Tongue (tissue), 2 donors: ENCODE results near the gene KLHL25. TPM values are rescaled to one million over a fixed set of nuclear protein-coding genes. Genes with fewer than 3 reads are reported as not detected.
"Not testable (repeated sequence)": the region's sequence is repeated elsewhere in the genome, so short reads cannot be mapped to it uniquely, and the experiment has no call there.

Experiments used
- DNase-seq: peaks from one replicate; pipeline ENCODE4 v3.0.0-alpha.2; 2015
- total RNA-seq: library from RNA; depleted of rRNA; stranded (reverse); fragments of >200 nt; gene quantifications from one replicate; pipeline ENCODE4 v1.2.3, GENCODE V29; 2014

KLHL25 gene
- total RNA-seq, 1 donor from 2014 or later: 7.4 TPM

DNA sequence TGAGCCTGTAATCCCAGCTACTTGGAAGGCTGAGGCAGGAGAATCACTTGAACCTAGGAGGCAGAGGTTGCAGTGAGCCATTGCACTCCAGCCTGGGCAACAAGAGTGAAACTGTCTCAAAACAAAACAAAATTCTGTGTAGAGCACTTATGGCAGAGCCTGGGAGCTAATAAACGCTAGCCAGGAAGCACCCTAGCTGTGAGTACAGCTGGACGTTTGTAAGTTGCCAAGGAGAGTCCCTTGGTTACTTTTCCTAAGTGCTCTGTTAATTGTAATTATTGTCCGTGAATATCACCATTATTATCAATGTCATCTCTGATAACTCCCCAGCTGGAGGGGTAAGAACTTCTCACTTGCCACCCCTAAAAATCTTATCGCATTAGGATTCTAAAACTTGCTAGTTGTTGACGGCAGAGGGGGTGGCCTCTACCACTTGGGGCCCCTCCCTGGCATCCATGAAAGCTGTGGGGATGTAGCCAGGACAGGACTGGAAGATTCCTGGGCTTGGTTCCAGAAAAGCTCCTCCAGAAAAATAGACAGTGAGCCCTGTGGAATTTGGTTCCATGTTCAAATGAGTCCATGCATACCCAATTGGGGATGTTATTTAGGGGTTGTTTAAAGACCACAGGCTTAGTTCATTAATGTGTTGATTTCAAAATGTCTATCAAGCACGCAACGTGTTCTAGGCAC lies 9.9 kb upstream of the KLHL25 start:
- no peak for DNase-seq

DNA sequence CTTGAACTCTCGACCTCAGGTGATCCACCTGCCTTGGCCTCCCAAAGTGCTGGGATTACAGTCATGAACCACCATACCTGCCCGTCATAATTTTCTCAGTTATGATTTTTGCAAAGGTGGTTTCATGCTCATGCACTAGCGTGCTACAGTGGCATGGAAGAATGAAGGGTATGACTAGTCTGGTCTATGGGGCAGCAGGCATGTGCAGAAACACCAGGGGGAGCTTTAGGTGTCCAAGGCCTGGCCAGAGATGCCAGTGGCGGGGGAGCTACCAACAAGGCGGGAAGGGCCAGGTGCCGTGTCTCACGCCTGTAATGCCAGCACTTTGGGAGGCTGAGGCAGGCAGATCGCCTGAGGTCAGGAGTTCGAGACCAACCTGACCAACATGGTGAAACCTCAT lies 7.9 kb upstream of the KLHL25 start:
- not testable (repeated sequence) for DNase-seq

DNA sequence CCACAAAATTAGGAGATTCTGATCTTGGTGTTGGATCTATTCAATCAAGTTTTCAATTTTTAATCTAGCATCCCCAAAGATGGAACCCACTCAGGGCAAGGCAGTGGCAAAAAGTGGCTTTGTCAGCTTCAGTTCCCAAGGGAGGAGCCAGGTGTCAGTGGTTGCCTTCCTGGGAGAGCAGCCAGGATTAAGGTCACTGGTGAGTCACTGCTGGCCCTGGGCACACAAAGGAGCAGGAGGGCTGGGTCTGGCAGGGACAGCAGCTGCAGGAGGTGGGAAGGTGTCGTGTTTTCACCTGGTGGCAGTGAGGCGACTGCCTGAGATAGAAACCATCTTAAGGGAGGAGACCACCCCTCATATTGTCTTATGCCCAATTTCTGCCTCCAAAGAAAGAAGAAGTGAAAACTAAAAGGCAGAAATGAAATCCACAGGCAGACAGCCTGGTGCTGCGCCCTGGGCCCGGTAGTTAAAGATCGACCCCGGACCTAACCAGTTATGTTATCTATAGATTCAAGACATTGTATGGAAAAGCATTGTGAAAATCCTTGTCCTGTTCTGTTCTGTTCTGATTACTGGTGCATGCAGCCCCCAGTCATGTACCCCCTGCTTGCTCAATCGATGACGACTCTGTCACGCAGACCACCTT lies 5.9 kb upstream of the KLHL25 start:
- no peak for DNase-seq

DNA sequence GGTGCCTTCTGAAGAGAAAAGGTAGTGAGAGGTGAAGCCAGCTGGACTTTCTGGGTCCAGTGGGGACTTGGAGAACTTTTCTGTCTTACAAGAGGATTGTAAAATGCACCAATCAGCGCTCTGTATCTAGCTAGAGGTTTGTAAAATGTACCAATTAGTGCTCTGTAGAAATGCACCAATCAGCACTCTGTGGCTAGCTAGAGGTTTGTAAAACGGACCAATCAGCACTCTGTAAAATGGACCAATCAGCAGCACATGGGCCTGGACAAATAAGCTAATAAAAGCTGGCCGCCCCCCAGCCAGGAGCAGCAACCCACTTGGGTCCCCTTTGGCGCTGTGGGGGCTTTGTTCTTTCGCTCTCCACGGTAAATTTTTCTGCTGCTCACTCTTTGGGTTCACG lies 1.6 kb upstream of the KLHL25 start:
- not testable (repeated sequence) for DNase-seq

DNA sequence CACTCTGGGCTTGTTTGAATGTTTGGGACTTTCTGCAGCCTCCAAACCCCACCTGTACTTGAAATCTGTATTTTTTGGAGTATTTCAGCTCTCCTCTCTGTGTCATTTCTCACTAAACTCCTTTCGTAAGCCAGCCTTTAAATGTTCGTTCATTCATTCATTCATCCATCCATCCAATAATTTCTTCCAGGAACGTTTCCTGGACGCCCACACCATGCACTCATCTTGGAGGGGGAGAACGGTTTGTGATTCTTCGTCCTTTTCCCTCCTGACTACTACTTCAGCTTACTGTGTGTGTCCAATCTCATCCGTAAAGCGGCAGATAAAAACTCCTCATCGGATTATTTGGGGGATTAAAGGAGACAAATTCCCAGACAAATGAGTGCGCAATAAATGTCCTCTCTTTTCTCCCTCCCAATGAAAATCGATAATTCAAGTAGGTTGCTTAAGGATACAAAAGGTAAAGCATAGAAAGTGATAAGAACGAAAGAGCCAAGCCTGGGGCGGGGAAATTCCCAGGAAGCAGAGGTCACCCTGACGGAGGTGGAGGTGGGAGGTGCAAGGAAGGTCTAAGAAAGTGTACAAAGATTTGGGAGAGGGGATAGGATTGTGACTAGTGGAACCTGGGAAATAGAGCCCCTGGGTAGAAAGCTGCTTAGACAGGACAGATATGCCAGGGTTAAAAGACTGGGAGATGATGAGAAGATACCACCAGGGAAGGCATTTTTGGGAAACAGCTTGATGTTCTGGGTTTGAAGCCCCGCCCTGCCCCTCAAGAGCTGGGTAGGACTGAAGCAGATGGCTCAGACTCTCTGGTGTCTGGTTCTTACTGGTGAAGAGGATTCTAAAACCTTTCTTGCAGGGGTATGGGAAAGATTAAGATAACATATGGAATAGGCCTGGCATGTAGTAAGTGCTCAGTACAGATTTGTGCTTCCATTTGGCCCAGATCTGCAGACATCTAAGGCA lies 896 bp upstream of the KLHL25 start:
- DNase-seq: no peak

DNA sequence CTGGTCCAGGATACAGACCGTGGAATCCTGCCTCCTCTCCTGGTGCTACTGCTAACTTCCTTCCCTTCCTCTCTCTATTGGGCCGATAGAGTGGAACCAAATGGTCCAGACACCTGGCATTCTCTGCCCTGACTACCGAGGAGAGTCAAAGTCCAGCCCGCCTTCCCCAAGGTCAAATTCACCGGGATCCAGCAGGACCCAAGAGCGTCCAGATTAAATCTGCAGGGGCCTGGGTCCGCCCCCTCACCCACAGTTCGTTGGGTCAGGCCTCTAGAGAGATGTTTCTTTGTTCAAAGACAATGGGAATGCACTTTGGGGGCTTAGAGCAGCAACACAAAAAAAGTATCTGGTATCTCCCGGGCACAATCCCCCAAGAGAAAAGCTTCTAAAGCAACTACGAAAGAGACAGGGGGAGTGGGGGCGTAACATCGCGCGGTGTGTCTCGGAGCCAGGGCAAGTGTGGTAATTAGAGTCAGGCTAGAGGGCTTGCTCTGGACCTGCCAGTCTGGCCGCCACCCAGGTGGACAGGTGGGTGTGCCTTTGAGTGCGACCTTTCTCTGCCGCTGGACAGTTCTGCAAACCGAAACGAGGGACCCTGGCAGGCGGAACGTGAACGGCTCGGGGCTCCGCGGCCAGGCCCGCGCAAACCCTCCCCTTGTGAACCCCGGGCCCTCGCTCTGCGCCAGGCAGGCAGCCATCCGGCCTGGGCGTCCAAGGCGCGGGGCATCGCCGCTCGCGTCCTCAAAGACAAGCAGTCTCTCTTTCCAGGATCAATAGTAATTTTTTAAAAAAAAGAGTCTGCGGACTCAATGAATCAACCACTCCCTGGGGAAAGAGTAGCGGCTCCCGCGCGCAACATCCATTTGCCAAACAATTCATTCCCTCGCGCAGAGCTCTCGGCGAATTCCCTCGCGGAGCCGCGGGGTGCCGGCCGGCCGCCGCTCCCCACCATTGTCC lies 806 bp downstream of the KLHL25 start:
- peak; percentile 47 for DNase-seq

DNA sequence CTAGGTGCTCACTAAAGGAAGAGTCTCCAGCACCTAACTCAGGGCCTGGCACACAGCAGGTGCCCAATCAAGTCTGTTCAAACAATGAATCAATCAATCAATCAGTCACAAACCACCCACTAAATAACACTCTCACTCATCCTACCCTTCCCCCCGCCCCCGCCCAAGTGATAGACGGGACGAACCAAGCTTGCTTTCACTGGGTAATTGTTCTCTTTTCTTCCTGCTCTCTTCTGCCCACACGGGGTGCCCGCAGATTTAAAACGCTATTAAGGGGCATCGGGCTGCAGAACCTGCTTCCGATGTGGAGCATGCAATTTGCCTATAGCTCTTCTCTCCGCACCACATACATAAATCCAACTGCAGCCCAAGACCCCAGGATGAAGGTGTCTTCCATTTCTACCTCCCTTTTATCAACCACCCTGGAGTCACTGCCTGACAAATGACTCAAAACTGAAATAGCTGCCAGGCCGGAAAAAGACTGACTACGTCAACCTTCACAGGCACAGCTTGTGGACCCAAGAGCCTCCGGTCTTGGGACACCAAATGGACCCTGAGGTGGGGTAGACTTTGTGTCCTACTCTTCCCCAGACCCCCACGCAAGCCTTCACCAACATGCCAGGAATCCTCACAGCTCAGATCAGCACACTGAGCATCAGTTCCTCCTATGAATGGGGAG lies 1.7 kb downstream of the KLHL25 start:
- DNase-seq: no peak

DNA sequence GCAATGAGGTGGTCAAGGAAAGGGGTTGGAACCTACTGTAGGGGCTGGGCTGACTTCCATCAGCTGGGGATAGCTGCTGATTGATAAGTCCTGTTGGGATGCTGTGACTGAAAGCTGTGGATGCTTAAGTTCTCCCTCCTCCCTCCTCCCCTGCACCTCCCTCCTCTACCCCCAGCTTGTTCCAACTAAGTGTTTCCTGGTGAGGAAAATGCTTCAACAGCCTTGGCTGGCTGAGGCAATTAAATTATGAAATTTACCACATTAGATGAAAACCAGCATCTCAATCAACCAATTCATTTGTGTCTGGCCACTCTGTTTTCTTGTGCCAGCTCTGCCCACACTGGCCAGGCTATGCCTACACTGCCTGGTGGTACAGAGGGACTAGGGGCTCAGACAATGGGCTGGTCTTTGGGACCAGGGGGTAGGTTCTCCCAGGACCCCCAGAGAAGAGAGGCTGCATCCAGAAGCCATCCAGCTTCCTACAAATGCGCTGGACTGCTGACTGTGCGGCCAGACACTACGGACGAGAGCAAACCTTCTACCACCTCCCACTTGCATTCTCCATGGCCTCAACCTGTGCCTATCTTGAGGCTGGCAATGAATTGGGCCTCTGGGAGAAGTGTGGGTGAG lies 2.5 kb downstream of the KLHL25 start:
- DNase-seq: no peak

DNA sequence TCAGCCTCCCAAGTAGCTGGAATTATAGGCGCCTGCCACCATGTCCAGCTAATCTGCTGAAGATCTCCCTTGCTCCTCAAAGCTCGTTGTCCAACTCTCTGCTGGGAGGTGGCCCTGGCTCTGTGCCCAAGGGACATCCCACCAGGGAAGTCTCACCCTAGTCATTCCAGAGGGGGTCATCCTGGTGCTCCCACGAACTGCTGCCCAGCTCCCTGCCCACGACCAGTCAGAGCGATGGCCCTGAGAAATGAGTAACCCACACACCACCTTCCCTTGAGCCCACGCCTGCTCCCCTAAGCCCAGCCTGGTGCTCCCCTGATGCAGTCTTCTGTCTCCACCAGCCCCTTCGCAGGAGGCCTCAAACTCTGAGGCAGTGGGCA lies 5.2 kb downstream of the KLHL25 start:
- DNase-seq: no peak

DNA sequence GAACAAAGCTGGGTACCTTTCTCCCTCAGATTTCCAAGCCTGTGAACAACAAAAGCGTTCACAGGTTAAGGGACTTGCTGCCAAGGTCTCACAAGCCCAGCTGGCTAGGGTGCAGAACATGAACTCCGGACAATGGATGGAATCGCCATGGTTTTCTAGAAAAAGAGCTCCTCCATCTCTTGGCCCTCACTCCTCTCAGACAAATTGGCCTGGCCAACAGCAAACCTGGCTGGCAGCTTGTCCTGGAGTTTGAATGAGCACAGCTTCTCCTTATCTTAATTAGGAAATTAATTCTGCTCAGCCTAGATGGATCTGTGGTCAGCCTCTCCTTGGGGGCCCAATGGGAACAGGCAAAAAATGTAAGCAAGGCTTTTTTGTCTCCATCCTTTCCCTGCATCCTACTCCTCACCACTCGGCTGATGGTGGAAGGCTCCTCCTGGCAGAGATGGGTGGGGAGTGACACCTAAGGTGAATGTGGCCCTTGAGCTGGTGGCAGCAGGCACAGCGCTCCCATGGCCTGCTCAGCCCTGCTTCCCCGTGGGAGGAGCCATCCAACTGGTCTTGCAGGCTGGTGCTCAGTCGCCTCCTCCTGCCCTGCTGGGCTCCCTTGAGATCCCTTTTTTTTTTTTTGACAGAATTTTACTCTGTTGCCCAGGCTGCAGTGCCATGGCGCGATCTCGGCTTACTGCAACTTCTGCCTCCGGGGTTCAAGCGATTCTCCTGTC lies 5.8 kb downstream of the KLHL25 start:
- no peak for DNase-seq

DNA sequence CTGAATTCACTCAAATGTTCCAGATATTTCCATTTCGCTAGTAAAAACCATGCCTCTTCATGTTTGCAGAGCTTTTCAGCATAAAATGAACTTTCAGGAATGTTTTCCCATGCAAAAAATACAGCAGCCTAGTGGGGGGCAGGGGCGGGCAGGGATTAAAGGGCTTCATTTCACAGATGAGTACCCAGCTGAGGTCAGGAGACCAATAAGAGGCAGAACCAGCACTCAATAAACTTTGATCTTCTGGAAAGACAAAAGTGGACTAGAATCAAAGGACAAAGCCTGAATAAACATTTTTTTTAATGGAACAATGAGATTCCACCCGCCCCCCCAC lies 8.0 kb downstream of the KLHL25 start:
- no peak for DNase-seq

DNA sequence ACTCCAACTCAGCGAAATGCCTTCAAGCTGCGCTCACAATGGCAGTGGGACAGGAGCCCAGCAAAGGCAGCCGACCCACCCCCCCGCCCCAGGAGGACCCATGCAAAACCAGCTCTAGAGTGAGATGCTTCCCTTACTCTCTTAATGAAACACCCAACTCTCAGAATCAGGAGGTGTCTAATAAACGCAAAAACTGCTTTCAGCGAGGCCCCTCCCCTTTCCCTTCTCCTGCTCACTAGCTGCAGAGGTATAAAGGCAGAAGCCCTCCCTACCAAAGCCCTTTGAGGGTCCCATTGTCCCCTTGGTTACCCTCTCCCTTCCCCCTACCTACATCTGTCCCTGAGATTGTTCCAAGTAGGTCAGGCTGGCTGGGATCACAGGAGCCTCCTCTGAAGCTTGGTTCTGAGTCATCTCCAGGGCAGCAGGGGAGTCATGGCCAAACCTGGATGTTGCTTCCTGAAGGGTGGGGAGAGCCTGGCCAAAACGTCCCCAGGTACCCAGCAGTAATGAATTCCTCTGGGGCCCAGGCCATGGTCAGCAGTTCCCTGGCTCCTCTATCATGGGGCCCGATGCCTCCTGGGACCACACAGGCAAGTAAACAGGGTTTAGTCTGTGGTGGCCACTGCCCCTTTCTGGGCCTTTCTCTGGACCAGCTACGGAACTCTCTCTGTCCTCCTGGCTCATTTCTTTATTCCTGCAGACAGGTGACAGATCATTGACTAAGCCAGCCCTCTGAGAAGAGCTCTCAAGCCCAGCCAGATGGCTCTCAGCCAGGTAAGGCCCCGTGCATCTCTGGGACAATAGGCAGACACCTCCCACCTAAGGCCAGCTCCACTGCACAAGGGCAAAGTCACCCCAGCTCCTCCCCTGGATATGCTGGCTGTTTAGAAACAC lies 8.6 kb downstream of the KLHL25 start:
- peak; percentile 65 for DNase-seq

DNA sequence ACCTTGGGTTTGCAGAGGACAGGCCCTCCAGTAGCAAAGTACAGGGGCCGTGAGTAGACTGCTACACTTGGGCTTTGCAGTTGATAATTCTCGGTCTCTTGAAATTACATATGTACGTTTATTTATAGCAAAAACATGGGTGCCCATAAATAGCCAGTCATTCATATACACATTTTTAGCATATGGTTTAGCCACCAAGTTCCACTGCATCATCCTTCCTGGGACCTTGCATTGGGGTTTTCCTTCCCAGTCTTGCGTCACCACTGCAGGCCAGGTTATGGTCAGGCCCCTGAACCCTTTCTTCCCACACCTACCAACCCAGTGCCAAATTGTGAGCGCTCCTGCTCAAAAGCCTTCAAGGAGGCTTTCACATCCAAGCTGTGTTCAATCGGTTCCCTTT lies 12.7 kb downstream of the KLHL25 start:
- DNase-seq: no peak

DNA sequence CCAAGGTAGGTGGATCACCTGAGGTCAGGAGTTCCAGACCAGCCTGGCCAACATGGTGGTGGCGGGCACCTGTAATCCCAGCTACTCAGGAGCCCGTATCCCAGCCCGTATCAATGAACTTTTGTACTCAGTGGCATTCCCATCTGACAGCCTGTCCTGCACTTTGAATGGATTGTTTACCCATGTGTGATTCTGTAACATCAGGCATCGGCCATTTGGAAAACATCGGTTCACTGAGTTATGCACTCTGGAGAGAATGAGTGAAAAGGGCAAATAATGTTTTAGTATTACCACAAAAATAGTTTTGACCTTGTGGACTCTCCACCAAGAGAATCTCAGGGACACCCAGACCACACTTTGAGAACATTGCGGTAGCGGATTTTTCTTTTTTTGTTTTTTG lies 13.6 kb downstream of the KLHL25 start:
- no peak for DNase-seq

DNA sequence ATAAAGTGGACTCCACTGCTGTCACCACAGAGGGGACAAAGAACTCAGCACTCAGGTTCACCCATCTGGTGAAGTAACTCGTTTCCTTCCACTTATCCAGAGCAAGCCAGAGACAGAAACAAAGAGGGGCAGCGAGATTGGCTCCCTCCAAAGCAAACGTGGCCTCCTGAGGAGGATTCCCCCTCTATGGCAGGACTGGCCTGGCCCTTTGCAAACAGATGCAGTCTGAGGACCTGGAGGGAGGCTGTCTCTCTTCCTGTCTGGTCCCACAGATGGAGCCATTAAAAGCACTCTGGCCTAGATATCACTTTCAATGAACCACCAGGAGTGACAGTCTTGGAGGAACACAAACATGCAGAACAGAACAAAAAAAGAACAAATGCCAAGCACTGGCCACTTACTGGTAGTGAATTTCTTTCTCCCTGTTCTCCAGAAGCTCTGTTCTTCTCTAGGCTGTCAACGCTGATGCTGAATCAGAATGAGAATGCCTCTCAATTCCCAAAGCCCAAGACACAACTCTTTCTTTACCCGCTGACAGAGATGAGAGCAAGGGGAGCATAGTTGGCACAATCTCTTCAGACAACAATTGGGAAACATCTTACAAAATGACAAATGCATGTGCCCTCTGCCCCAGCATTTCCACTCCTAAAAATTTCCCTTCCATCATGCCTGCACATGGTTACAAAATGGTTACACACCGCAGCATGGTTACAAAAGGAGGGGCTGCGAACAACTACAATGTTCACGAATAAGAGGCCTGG lies 14.3 kb downstream of the KLHL25 start:
- DNase-seq: no peak

DNA sequence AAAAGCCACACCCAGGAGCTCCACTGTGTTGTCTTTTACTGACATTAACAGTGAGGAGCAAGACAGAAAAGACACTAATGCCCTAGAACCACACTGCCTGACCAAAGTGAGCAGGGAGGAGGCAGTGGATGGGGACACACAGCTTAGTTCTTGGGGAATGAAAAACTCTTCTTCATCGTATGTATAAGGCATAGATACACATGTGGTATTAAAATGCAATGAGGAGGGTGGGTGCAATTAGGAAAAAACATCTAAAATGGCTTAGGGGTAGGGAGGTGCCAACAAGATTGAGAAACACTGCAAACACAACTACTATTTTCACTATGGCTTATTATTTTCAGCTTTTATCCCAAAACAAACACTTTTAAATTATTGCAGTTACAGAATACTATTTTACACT lies 15.5 kb downstream of the KLHL25 start:
- no peak for DNase-seq

DNA sequence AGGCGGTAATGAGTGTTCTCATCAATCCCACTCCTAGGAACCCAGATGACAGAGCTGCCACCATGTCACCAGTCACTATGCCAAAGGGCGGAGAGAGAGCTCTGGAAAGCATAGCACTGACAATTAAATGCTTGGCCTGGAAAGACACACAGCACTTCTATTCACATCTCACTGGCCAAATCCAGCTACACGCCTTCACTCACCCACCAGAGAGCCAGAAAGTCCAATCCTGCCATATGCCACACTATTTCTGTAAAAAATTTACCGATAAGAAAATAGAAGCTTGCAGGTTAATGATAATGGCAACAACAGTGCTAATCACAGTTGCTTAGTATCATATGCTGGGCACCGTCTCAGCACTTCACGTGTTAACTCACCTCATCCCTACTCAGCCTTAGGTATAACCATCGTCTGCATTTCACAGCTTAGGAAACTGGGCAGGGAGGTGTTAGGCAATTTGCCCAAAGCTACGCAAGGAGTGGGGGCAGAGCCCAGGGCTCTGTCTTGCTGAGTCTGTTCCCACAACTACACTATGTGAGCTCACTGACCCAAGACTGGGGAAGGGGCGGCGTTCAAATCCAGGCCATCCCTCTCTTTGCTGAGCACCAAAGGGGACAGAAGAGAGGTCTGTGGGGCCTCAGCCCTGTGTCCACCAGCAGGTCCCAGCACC lies 16.5 kb downstream of the KLHL25 start:
- no peak for DNase-seq
